Measurements from ENCODE around the gene BLACAT1. TPM values are rescaled to one million over a fixed set of nuclear protein-coding genes. Genes with fewer than 3 reads are reported as not detected.

Gene BLACAT1
- total and polyA plus RNA-seq, 2 of the 13 experiments (the other 11 are each of a cell fraction or from before 2014, with no cell fraction given): 1.2 to 2.8 TPM

DNA sequence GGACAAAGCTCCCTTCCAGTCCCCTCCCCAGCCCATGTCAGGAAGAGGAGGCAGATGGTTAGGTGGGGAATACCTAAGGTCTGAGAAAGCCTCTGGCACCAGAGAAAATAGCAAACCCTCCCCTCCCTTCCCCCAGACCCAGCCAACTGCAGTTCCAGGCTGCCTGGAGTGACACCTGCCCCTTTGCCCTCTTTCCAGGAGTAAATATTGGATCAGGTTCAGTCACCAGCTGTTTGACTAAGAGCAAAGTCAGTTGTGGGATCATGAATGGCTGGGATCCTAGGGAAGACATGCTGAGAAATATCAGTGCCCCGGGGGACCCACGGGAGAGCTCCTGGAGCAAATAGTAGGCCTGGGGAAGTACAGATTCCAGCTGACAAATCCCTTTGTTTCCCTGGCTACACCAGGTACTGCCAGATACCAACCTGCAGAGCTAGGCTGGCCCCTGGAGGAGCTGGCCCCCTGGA is 36.4 kb upstream of the BLACAT1 start (continued):
- no peak for TF ChIP-seq PAF1 (CRISPR knock-in tag; IDR thresholded peaks at IDR 0.05)
- TF ChIP-seq, protein P1, sequence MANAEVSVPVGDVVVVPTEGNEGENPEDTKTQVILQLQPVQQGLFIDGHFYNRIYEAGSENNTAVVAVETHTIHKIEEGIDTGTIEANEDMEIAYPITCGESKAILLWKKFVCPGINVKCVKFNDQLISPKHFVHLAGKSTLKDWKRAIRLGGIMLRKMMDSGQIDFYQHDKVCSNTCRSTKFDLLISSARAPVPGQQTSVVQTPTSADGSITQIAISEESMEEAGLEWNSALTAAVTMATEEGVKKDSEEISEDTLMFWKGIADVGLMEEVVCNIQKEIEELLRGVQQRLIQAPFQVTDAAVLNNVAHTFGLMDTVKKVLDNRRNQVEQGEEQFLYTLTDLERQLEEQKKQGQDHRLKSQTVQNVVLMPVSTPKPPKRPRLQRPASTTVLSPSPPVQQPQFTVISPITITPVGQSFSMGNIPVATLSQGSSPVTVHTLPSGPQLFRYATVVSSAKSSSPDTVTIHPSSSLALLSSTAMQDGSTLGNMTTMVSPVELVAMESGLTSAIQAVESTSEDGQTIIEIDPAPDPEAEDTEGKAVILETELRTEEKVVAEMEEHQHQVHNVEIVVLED (CRISPR knock-in tag; IDR thresholded peaks at IDR 0.05; ENCODE audit: borderline replicate concordance): no peak; the same call in 1 of the 2 replicates
- TF ChIP-seq, protein P2, sequence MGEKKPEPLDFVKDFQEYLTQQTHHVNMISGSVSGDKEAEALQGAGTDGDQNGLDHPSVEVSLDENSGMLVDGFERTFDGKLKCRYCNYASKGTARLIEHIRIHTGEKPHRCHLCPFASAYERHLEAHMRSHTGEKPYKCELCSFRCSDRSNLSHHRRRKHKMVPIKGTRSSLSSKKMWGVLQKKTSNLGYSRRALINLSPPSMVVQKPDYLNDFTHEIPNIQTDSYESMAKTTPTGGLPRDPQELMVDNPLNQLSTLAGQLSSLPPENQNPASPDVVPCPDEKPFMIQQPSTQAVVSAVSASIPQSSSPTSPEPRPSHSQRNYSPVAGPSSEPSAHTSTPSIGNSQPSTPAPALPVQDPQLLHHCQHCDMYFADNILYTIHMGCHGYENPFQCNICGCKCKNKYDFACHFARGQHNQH (CRISPR knock-in tag; IDR thresholded peaks at IDR 0.05): 0 out of 2 replicates have a peak, but pooled peaks have one; percentile 35
- TF ChIP-seq, protein P3, sequence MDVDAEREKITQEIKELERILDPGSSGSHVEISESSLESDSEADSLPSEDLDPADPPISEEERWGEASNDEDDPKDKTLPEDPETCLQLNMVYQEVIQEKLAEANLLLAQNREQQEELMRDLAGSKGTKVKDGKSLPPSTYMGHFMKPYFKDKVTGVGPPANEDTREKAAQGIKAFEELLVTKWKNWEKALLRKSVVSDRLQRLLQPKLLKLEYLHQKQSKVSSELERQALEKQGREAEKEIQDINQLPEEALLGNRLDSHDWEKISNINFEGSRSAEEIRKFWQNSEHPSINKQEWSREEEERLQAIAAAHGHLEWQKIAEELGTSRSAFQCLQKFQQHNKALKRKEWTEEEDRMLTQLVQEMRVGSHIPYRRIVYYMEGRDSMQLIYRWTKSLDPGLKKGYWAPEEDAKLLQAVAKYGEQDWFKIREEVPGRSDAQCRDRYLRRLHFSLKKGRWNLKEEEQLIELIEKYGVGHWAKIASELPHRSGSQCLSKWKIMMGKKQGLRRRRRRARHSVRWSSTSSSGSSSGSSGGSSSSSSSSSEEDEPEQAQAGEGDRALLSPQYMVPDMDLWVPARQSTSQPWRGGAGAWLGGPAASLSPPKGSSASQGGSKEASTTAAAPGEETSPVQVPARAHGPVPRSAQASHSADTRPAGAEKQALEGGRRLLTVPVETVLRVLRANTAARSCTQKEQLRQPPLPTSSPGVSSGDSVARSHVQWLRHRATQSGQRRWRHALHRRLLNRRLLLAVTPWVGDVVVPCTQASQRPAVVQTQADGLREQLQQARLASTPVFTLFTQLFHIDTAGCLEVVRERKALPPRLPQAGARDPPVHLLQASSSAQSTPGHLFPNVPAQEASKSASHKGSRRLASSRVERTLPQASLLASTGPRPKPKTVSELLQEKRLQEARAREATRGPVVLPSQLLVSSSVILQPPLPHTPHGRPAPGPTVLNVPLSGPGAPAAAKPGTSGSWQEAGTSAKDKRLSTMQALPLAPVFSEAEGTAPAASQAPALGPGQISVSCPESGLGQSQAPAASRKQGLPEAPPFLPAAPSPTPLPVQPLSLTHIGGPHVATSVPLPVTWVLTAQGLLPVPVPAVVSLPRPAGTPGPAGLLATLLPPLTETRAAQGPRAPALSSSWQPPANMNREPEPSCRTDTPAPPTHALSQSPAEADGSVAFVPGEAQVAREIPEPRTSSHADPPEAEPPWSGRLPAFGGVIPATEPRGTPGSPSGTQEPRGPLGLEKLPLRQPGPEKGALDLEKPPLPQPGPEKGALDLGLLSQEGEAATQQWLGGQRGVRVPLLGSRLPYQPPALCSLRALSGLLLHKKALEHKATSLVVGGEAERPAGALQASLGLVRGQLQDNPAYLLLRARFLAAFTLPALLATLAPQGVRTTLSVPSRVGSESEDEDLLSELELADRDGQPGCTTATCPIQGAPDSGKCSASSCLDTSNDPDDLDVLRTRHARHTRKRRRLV (CRISPR knock-in tag; IDR thresholded peaks at IDR 0.05): no peak

Data from HepG2 (cell line).